ENCODE results near the gene FRMD4A. TPM values are rescaled to one million over a fixed set of nuclear protein-coding genes. Genes with fewer than 3 reads are reported as not detected.

FRMD4A gene
- total and polyA plus RNA-seq, 7 donors: 3.0 to 27.8 (median 14.4) TPM

DNA sequence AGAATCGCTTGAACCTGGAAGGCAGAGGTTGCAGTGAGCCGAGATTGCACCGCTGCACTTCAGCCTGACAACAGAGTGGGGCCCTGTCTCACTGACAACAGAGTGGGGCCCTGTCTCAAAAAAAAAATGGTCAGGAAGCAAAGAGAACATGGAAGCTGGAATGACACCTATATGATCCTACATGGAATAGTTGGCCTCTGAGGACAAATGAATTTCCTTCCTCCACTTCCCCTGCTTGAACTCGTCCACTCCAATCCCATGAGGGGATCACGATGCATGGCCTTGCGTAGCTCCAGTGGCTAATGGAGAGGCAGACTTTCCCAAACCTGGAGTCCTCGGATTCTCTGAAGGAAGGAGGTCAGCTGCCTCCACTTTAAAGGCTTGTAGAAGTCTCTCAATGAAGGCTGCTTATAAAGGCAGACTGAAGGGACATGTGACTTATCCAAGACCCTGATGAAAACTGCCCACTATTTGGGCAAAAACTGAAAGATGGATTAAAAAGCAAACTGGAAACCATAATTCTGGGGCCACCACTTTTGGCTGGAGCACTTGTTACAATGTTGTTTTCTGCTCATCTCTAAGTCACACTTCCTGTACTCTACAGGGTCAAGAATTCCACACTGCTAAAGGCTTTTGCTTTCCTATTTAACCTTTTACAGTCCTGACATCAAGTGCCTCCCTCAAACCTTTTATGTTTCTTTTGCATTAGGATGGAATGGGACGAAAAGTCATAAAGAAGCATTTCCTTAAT, 529.4 kb downstream of the FRMD4A start:
- WGBS, 2 donors: 88 to 91% methylated on average over 8 of the region's 8 CpGs

DNA sequence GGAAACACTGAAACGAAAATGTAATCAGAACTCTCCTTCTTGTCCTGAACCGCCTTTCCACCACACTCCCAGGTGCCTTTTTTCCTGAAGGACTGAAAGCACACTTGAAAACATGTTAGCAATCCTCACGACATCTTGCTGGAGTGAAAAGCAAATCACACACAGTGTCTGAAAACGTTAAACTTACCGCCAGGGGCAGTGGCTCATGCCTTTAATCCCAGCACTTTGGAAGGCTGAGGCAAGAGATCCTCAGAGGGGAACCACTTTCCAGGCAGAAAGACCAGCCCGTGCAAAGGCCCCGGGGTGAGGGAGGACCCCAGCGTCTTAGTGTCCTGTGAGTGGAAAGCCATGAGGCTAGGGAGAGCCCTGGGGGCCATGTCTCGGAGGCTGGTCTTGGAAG, 533.6 kb downstream of the FRMD4A start:
- Histone ChIP-seq H3K4me3 (no peak overlapping the region), H3K36me3 (peaks cover 0 to 5% (median 0%) of the 10 kb centered on the region in 4 donors), H3K4me1 (no peaks in the 10 kb centered on the region), H3K27me3 (no peaks in the 10 kb centered on the region), H3K27ac (no peak overlapping the region), H3K9me3 (no peaks in the 10 kb centered on the region)
- DNase-seq: no peak
- WGBS, 2 donors: 90 to 96% methylated on average over 9 of the region's 9 CpGs
- intact Hi-C loops (cut with DNase I): no loop called here
- TF ChIP-seq EP300 (IDR thresholded peaks at IDR 0.05) (no peak), POLR2A (IDR thresholded peaks at IDR 0.05) (no peak), POLR2AphosphoS5 (IDR thresholded peaks at IDR 0.05) (no peak)
- TF ChIP-seq, protein P1, sequence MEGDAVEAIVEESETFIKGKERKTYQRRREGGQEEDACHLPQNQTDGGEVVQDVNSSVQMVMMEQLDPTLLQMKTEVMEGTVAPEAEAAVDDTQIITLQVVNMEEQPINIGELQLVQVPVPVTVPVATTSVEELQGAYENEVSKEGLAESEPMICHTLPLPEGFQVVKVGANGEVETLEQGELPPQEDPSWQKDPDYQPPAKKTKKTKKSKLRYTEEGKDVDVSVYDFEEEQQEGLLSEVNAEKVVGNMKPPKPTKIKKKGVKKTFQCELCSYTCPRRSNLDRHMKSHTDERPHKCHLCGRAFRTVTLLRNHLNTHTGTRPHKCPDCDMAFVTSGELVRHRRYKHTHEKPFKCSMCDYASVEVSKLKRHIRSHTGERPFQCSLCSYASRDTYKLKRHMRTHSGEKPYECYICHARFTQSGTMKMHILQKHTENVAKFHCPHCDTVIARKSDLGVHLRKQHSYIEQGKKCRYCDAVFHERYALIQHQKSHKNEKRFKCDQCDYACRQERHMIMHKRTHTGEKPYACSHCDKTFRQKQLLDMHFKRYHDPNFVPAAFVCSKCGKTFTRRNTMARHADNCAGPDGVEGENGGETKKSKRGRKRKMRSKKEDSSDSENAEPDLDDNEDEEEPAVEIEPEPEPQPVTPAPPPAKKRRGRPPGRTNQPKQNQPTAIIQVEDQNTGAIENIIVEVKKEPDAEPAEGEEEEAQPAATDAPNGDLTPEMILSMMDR (IDR thresholded peaks at IDR 0.05): no peak

More for the DNA sequence above, 529.4 kb downstream of the FRMD4A start:
- Histone ChIP-seq H3K4me3 (no peak overlapping the region), H3K36me3 (no peaks in the 10 kb centered on the region), H3K27me3 (no peaks in the 10 kb centered on the region), H3K4me1 (no peaks in the 10 kb centered on the region), H3K9me3 (no peaks in the 10 kb centered on the region), H3K27ac (no peak overlapping the region)
- intact Hi-C loops (cut with DNase I): no loop called here
- TF ChIP-seq EP300 (IDR thresholded peaks at IDR 0.05) (no peak), POLR2A (IDR thresholded peaks at IDR 0.05) (no peak), POLR2AphosphoS5 (IDR thresholded peaks at IDR 0.05) (no peak)
- TF ChIP-seq, protein P1 (IDR thresholded peaks at IDR 0.05): no peak
- no peak for DNase-seq

DNA sequence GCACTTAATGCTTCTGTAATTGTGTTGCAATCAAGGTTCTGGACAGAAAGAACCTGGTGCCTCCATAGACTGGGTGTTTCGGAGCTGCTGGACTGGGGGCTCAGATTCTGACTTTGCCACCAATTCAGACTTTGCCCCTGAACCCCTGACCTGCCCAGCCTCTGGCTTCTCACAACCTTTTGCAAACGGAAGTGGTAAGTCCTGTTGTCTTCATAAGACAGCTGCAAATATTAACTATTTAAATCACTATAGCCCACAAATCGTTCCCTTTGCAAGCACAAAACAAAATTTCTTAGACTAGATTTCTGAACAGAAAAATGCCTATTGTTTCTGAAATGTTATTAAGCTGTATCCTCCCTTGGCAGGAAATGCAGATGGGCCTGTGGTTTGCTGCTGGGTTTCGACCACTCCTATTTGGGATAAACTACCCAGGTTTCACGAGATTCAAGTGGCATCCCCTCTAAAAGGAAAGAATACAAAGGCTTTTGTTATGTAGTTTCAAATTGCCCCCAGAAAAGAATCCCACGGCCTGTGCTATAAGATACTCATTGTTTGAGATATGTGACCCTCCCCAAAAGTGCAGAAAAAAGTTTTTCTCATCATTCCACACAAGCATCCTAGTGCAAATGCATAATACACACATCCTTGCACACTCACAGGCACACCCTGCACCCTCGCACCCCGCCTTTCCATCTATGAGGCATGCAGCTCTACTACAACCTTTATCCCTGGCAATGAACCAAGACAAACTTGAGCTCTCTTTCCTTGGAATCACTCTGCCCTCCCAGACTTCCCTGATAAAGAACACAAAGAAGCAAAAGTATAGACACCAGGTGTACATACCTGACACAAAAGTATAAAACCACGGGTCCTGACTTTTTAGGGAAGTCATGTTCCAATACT, 534.8 kb downstream of the FRMD4A start:
- DNase-seq: no peak
- WGBS, 2 donors: 10 to 40% methylated on average over 9 of the region's 9 CpGs
- intact Hi-C loops (cut with DNase I): no loop called here
- Histone ChIP-seq H3K27ac (no peak overlapping the region), H3K36me3 (peaks cover 0 to 5% (median 0%) of the 10 kb centered on the region in 4 donors), H3K4me1 (no peaks in the 10 kb centered on the region), H3K27me3 (no peaks in the 10 kb centered on the region), H3K4me3 (no peak overlapping the region), H3K9me3 (no peaks in the 10 kb centered on the region)
- no peak for TF ChIP-seq EP300 (IDR thresholded peaks at IDR 0.05)

DNA sequence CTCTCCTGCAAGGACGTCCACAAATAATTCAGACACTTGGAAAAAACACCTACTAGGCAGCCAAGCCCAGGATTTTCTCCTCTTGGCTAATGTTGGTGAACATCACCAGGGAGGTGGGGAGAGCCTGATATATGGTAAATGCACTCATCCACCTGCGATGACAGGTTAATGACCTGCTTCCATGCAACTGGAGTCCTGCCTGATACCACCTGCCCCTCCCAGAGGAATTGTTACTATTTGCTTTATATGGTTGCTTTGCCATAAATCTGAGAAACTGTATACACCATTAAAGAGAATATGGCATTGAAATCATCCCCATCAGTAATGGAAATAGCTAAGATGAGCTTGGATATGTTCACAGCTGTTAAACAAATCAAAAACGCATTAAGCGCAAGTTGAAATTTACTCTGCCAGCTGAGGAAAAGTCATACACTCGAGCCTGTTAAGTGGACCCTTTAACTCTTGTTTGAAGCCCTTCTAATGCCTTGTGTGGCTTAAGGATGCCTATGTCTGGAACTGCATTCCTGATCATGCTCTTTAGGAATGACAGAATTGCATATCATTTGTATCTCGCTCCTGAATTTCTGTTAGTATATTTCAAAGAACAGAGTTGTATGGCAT, 535.6 kb downstream of the FRMD4A start:
- no peak for DNase-seq
- no peak overlapping the region for H3K27ac ChIP-seq
- TF ChIP-seq EP300 (IDR thresholded peaks at IDR 0.05): no peak
- no peak for TF ChIP-seq POLR2A (IDR thresholded peaks at IDR 0.05)
- no peak for TF ChIP-seq POLR2AphosphoS5 (IDR thresholded peaks at IDR 0.05)
- TF ChIP-seq, protein P1 (IDR thresholded peaks at IDR 0.05): no peak
- H3K4me1 ChIP-seq: no peaks in the 10 kb centered on the region
- peaks cover 0 to 5% (median 0%) of the 10 kb centered on the region in 4 donors for H3K36me3 ChIP-seq
- H3K9me3 ChIP-seq: no peaks in the 10 kb centered on the region
- 55 to 81% methylated on average over 6 of the region's 6 CpGs for WGBS, 2 donors
- H3K4me3 ChIP-seq: no peak overlapping the region
- H3K27me3 ChIP-seq: no peaks in the 10 kb centered on the region
- intact Hi-C loops (cut with DNase I): no loop called here

DNA sequence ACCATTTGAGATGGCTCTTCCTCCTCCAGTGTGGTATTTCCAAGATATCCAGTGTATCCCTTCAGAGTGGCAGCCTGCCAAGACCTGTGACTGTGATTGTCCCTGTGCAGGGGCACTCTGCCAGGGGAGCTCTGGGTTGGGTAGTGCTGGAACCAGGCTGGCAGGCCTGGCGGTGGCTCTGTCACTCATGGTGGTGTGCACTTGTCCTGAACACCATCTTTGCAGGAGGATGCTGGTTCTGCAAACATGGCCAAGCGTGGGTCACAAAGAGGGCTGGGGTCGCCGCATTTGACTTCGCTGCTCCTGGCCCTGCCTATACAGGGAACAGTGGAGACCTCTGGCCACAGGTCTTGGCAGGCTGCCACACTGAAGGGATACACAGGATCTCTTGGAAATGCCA, 538.7 kb downstream of the FRMD4A start:
- no peak for DNase-seq
- Histone ChIP-seq H3K4me3 (no peak overlapping the region), H3K36me3 (peaks cover 0 to 5% (median 0%) of the 10 kb centered on the region in 4 donors), H3K9me3 (no peaks in the 10 kb centered on the region), H3K27ac (no peak overlapping the region), H3K4me1 (peaks cover 0 to 25% (median 15%) of the 10 kb centered on the region in 4 donors), H3K27me3 (no peaks in the 10 kb centered on the region)
- TF ChIP-seq, protein P1 (IDR thresholded peaks at IDR 0.05): no peak
- no peak for TF ChIP-seq EP300 (IDR thresholded peaks at IDR 0.05)
- no peak for TF ChIP-seq POLR2A (IDR thresholded peaks at IDR 0.05)
- no peak for TF ChIP-seq POLR2AphosphoS5 (IDR thresholded peaks at IDR 0.05)
- 28 to 81% methylated on average over 5 of the region's 5 CpGs for WGBS, 2 donors
- intact Hi-C loops (cut with DNase I): no loop called here
